Astrocyte (in vitro differentiated cells and primary cell): ENCODE results near the gene ACAA1. TPM values are rescaled to one million over a fixed set of nuclear protein-coding genes. Genes with fewer than 3 reads are reported as not detected.

Source experiments
- DNase-seq: peaks from one replicate; pipeline ENCODE4 v3.0.0-alpha.2; 2010; ENCODE audit warnings: low read depth
- FAIRE-seq: peaks from 2 replicates; lab custom pipeline; 2011; peaks lifted over from hg19 to GRCh38; lab: Jason Lieb, UNC
- H2AFZ ChIP-seq: 2 replicates; pipeline ENCODE4 v1.6.0; 2012; ENCODE audit warnings: low read depth, low read length, inconsistent platforms
- H3K27ac ChIP-seq: 2 replicates; pipeline ENCODE4 v1.5.1; 2011; ENCODE audit warnings: low read depth, low read length, inconsistent platforms
- H3K27me3 ChIP-seq: 2 replicates; pipeline ENCODE4 v1.6.0; 2011; ENCODE audit warnings: low read length, inconsistent platforms; ENCODE audit not compliant: insufficient read depth
- H3K36me3 ChIP-seq: 2 replicates; pipeline ENCODE4 v1.5.1; 2011; ENCODE audit warnings: low read length, inconsistent platforms; ENCODE audit not compliant: insufficient read depth
- H3K4me1 ChIP-seq: 2 replicates; pipeline ENCODE4 v1.5.1; 2011; ENCODE audit warnings: low read length, inconsistent platforms; ENCODE audit not compliant: insufficient read depth
- H3K4me2 ChIP-seq: 2 replicates; pipeline ENCODE4 v1.6.0; 2012; ENCODE audit warnings: low read length, inconsistent platforms
- H3K4me3 ChIP-seq: 2 replicates; pipeline ENCODE4 v1.5.1; 2011; ENCODE audit warnings: low read depth, mild to moderate bottlenecking, low read length, inconsistent platforms; ENCODE audit not compliant: insufficient read depth
- H3K79me2 ChIP-seq: 2 replicates; pipeline ENCODE4 v1.6.0; 2012; ENCODE audit warnings: mild to moderate bottlenecking, low read length, inconsistent platforms; ENCODE audit not compliant: insufficient read depth
- H3K9ac ChIP-seq: 2 replicates; pipeline ENCODE4 v1.6.0; 2012; ENCODE audit warnings: mild to moderate bottlenecking, low read length, inconsistent platforms
- H3K9me3 ChIP-seq: 2 replicates; pipeline ENCODE4 v1.5.1; 2012; ENCODE audit warnings: low read depth, mild to moderate bottlenecking, low read length, inconsistent platforms; ENCODE audit not compliant: insufficient read depth
- H4K20me1 ChIP-seq: 2 replicates; pipeline ENCODE4 v1.6.0; 2012; ENCODE audit warnings: low read length, inconsistent platforms; ENCODE audit not compliant: insufficient read depth
- H3K27ac Mint-ChIP-seq: one replicate; pipeline ENCODE4 v1.8.0; 2021; ENCODE audit warnings: mild to moderate bottlenecking, mixed read lengths; ENCODE audit not compliant: unreplicated experiment
- H3K27me3 Mint-ChIP-seq: one replicate; pipeline ENCODE4 v1.8.0; 2021; ENCODE audit warnings: low read depth, mixed read lengths; ENCODE audit not compliant: unreplicated experiment
- H3K36me3 Mint-ChIP-seq: one replicate; pipeline ENCODE4 v1.8.0; 2021; ENCODE audit warnings: low read depth, mixed read lengths; ENCODE audit not compliant: unreplicated experiment
- H3K4me1 Mint-ChIP-seq: one replicate; pipeline ENCODE4 v1.8.0; 2021; ENCODE audit warnings: low read depth, mixed read lengths; ENCODE audit not compliant: unreplicated experiment
- H3K4me3 Mint-ChIP-seq: one replicate; pipeline ENCODE4 v1.8.0; 2021; ENCODE audit warnings: mild to moderate bottlenecking, moderate library complexity, mixed read lengths; ENCODE audit not compliant: unreplicated experiment
- H3K9me3 Mint-ChIP-seq: one replicate; pipeline ENCODE4 v1.8.0; 2021; ENCODE audit warnings: mild to moderate bottlenecking, mixed read lengths; ENCODE audit not compliant: unreplicated experiment
- CTCF ChIP-seq: IDR thresholded peaks from 2 replicates; pipeline ENCODE4 v1.5.1; 2011; ENCODE audit warnings: low read depth, mild to moderate bottlenecking, inconsistent platforms, low read length, moderate library complexity; ENCODE audit not compliant: insufficient read depth
- EZH2 ChIP-seq: IDR thresholded peaks from 2 replicates; pipeline ENCODE4 v1.6.1; 2012; ENCODE audit warnings: mild to moderate bottlenecking, low read length, inconsistent platforms; ENCODE audit not compliant: insufficient read depth
- total RNA-seq: library from RNA; stranded (reverse); gene quantifications from 2 replicates; pipeline ENCODE4 v1.2.1, GENCODE V29; 2021

Gene ACAA1
- total RNA-seq, 1 donor from 2014 or later = 69.4 TPM

GRCh38 chr3:38101811-38102443 lies 35.0 kb downstream of the ACAA1 start:
- Histone ChIP-seq H3K4me1 (no peaks in the 10 kb centered on the region), H3K79me2 (no peaks in the 10 kb centered on the region), H3K9me3 (no peaks in the 10 kb centered on the region), H3K27ac (no peak overlapping the region), H3K36me3 (no peaks in the 10 kb centered on the region), H3K4me3 (no peak overlapping the region), H3K4me2 (no peak overlapping the region), H3K27me3 (peaks cover 5% of the 10 kb centered on the region), H3K9ac (no peak overlapping the region), H2AFZ (no peak overlapping the region), H4K20me1 (no peaks in the 10 kb centered on the region)
- H3K27me3 Mint-ChIP-seq = peaks cover 17% of the 10 kb centered on the region
- TF ChIP-seq CTCF (no peak), EZH2 (no peak)
- H3K9me3 Mint-ChIP-seq = no peaks in the 10 kb centered on the region
- H3K4me3 Mint-ChIP-seq = no peak overlapping the region
- no peak for DNase-seq
- H3K36me3 Mint-ChIP-seq = no peaks in the 10 kb centered on the region
- H3K27ac Mint-ChIP-seq = no peak overlapping the region
- H3K4me1 Mint-ChIP-seq = peaks cover 3% of the 10 kb centered on the region
- no peak for FAIRE-seq

GRCh38 chr3:38100498-38100897 lies 36.4 kb downstream of the ACAA1 start:
- no peak overlapping the region for H3K27ac Mint-ChIP-seq
- Histone ChIP-seq H3K9ac (no peak overlapping the region), H3K79me2 (no peaks in the 10 kb centered on the region), H3K27me3 (peaks cover 5% of the 10 kb centered on the region), H3K4me2 (no peak overlapping the region), H2AFZ (no peak overlapping the region), H3K4me1 (no peaks in the 10 kb centered on the region), H4K20me1 (no peaks in the 10 kb centered on the region), H3K9me3 (no peaks in the 10 kb centered on the region), H3K36me3 (no peaks in the 10 kb centered on the region), H3K4me3 (no peak overlapping the region), H3K27ac (no peak overlapping the region)
- peaks cover 20% of the 10 kb centered on the region for H3K27me3 Mint-ChIP-seq
- FAIRE-seq (no peak), DNase-seq (no peak)
- TF ChIP-seq EZH2 = no peak
- TF ChIP-seq CTCF = no peak
- H3K9me3 Mint-ChIP-seq = no peaks in the 10 kb centered on the region
- H3K4me1 Mint-ChIP-seq = peaks cover 3% of the 10 kb centered on the region
- no peak overlapping the region for H3K4me3 Mint-ChIP-seq
- H3K36me3 Mint-ChIP-seq = no peaks in the 10 kb centered on the region

- H3K9ac ChIP-seq = no peak overlapping the region
- DNase-seq (no peak), FAIRE-seq (no peak)
- H3K9me3 ChIP-seq = no peaks in the 10 kb centered on the region
- H3K4me1 ChIP-seq = no peaks in the 10 kb centered on the region
- no peak overlapping the region for H3K27ac ChIP-seq
- H3K4me2 ChIP-seq = no peak overlapping the region
- no peaks in the 10 kb centered on the region for H3K36me3 Mint-ChIP-seq
- peaks cover 3% of the 10 kb centered on the region for H3K4me1 Mint-ChIP-seq
- H3K27me3 Mint-ChIP-seq = peaks cover 25% of the 10 kb centered on the region
- H3K36me3 ChIP-seq = no peaks in the 10 kb centered on the region
- no peak overlapping the region for H3K27ac Mint-ChIP-seq
- no peak for TF ChIP-seq CTCF
- TF ChIP-seq EZH2 = no peak
- no peak overlapping the region for H3K4me3 ChIP-seq
- H3K79me2 ChIP-seq = no peaks in the 10 kb centered on the region
- no peak overlapping the region for H2AFZ ChIP-seq
- H4K20me1 ChIP-seq = no peaks in the 10 kb centered on the region
- no peak overlapping the region for H3K4me3 Mint-ChIP-seq
- no peaks in the 10 kb centered on the region for H3K9me3 Mint-ChIP-seq
- peaks cover 5% of the 10 kb centered on the region for H3K27me3 ChIP-seq
These were observed 37.4 kb downstream of the ACAA1 start for GRCh38 chr3:38099518-38099917.
